ENCODE results near the gene ABLIM3. TPM values are rescaled to one million over a fixed set of nuclear protein-coding genes. Genes with fewer than 3 reads are reported as not detected.

ABLIM3 gene
- total RNA-seq, 4 donors from 2014 or later, result 2.6 to 49.5 (median 6.9) TPM

GRCh38 chr5:149198148-149198547 is 56.9 kb downstream of the ABLIM3 start:
- no peaks in the 10 kb centered on the region for H3K4me1 ChIP-seq
- H3K27ac ChIP-seq, result no peak overlapping the region
- no peaks in the 10 kb centered on the region for H3K27me3 ChIP-seq
- intact Hi-C loops (cut with DNase I; ENCODE audit: low total_unique reads), result no loop called here
- DNase-seq, result no peak
- H3K36me3 ChIP-seq, result no peaks in the 10 kb centered on the region
- no peak for TF ChIP-seq POLR2A (IDR thresholded peaks at IDR 0.05)
- no peak for TF ChIP-seq CTCF (IDR thresholded peaks at IDR 0.05)
- H3K4me3 ChIP-seq, result no peak overlapping the region
- no peaks in the 10 kb centered on the region for H3K9me3 ChIP-seq

- no peak for DNase-seq
- Histone ChIP-seq H3K4me3 (no peak overlapping the region), H3K9me3 (no peaks in the 10 kb centered on the region), H3K4me1 (no peaks in the 10 kb centered on the region), H3K27ac (no peak overlapping the region), H3K36me3 (no peaks in the 10 kb centered on the region), H3K27me3 (no peaks in the 10 kb centered on the region)
- intact Hi-C loops (cut with DNase I; ENCODE audit: low total_unique reads), result no loop called here
- TF ChIP-seq CTCF (IDR thresholded peaks at IDR 0.05), result no peak
- TF ChIP-seq POLR2A (IDR thresholded peaks at IDR 0.05), result no peak
Observed at GRCh38 chr5:149200355-149200754, 59.1 kb downstream of the ABLIM3 start.

- no peaks in the 10 kb centered on the region for H3K36me3 ChIP-seq
- intact Hi-C loops (cut with DNase I; ENCODE audit: low total_unique reads), result no loop called here
- TF ChIP-seq POLR2A (IDR thresholded peaks at IDR 0.05), result no peak
- no peak for TF ChIP-seq CTCF (IDR thresholded peaks at IDR 0.05)
Observed at GRCh38 chr5:149201121-149201637, 59.9 kb downstream of the ABLIM3 start.

GRCh38 chr5:149202910-149203451 is 61.7 kb downstream of the ABLIM3 start:
- TF ChIP-seq POLR2A (IDR thresholded peaks at IDR 0.05), result no peak
- no peak for TF ChIP-seq CTCF (IDR thresholded peaks at IDR 0.05)
- H3K4me1 ChIP-seq, result no peaks in the 10 kb centered on the region
- no peaks in the 10 kb centered on the region for H3K36me3 ChIP-seq
- no peak overlapping the region for H3K27ac ChIP-seq
- no peaks in the 10 kb centered on the region for H3K27me3 ChIP-seq
- intact Hi-C loops (cut with DNase I; ENCODE audit: low total_unique reads), result no loop called here
- H3K9me3 ChIP-seq, result no peaks in the 10 kb centered on the region
- DNase-seq, result no peak
- no peak overlapping the region for H3K4me3 ChIP-seq

More at GRCh38 chr5:149201121-149201637, 59.9 kb downstream of the ABLIM3 start:
- Histone ChIP-seq H3K4me3 (no peak overlapping the region), H3K4me1 (no peaks in the 10 kb centered on the region), H3K9me3 (no peaks in the 10 kb centered on the region), H3K27me3 (no peaks in the 10 kb centered on the region), H3K27ac (no peak overlapping the region)
- DNase-seq, result no peak

GRCh38 chr5:149203921-149204441 is 62.7 kb downstream of the ABLIM3 start:
- Histone ChIP-seq H3K4me1 (no peaks in the 10 kb centered on the region), H3K27me3 (no peaks in the 10 kb centered on the region), H3K36me3 (no peaks in the 10 kb centered on the region), H3K4me3 (no peak overlapping the region), H3K27ac (no peak overlapping the region), H3K9me3 (no peaks in the 10 kb centered on the region)
- TF ChIP-seq POLR2A (IDR thresholded peaks at IDR 0.05), result no peak
- TF ChIP-seq CTCF (IDR thresholded peaks at IDR 0.05), result no peak
- intact Hi-C loops (cut with DNase I; ENCODE audit: low total_unique reads), result no loop called here
- DNase-seq, result no peak
